ENCODE data around the gene DHX15.

The DHX15 gene

DNA sequence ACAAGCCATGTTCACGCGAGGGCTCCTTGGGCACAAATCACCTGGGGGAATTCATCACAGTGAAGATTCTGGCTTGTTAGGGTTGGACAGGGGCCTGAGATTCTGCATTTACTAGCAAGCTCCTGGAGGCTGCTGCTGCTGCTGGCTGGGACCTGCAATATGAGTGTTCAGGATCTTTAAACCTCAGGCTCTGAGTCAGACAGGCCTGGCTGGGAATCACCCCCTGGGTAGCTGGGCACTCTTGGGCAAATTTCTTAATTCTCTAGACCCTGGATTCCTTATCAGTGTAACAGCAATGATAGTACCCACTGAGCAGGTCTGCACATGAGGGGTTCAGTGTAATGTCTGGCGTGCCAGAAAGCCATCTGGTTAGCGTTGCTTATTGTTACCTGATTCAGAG, 101.5 kb downstream of the DHX15 start:
- no peak for DNase-seq (ENCODE audit: low read depth in 3 of 3)

DNA sequence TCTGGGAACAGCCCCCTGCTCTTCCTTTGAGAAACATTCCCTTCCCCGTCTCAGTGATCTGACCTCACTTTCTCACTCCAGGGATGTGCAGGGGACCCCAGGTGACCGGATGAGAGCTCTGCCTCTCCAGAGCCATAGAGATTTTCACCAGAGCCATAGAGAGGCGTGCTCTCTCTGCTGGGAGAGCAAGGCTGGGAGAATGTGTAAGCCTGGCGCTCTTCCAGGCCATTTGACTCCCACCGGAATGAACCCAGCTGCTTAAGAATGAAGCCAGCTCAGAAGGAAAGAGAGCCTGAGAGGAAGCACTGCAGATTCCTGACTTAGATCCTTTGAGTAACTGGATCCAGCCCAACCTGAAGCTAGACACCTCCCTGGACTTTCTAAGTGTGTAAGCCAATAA, 106.4 kb downstream of the DHX15 start:
- no peak for DNase-seq (ENCODE audit: low read depth in 3 of 3)

All from stimulated activated CD4-positive, alpha-beta T cell treated with anti-CD3 and anti-CD28 coated beads, TNF-alpha, amount 100 ng/mL, for 4 hours (primary cell).